H1 (cell line): Measurements from ENCODE around the gene DAPK1. TPM values are rescaled to one million over a fixed set of nuclear protein-coding genes. Genes with fewer than 3 reads are reported as not detected.

Source experiments
- BCL11A ChIP-seq, 2 experiments: IDR thresholded peaks; one replicate each; pipeline ENCODE4 v1.6.1; 2011; ENCODE audit warnings: low read depth in 2 of 2, low read length in 2 of 2, mild to moderate bottlenecking in 2 of 2
- CEBPB ChIP-seq: IDR thresholded peaks from 2 replicates; pipeline ENCODE4 v1.6.1; 2012; ENCODE audit warnings: low read depth, low read length
- CHD1 ChIP-seq: IDR thresholded peaks from 2 replicates; pipeline ENCODE4 v1.6.1; 2012; ENCODE audit warnings: low read depth, low read length, improper control_type of control experiment
- E2F6 ChIP-seq: IDR thresholded peaks from 2 replicates; pipeline ENCODE4 v1.6.1; 2012; ENCODE audit warnings: inconsistent platforms
- EP300 ChIP-seq, 2 experiments: IDR thresholded peaks; 1 replicate in 1 of 2; 2 replicates in 1 of 2; pipeline ENCODE4 v1.6.1; 2011 to 2012; ENCODE audit warnings: low read depth in 2 of 2, low read length in 2 of 2, mild to moderate bottlenecking in 2 of 2, borderline replicate concordance in 1 of 2, inconsistent platforms in 1 of 2, moderate library complexity in 1 of 2
- FOSL1 ChIP-seq: IDR thresholded peaks from 2 replicates; pipeline ENCODE4 v1.6.1; 2011; ENCODE audit warnings: mild to moderate bottlenecking, low read depth, low read length, moderate library complexity; ENCODE audit not compliant: insufficient read depth
- JUND ChIP-seq: IDR thresholded peaks from 2 replicates; pipeline ENCODE4 v1.6.1; 2011; ENCODE audit warnings: mild to moderate bottlenecking, improper control_type of control experiment, low read length
- KDM1A ChIP-seq: fragments of 200-600, 300-600 bp; sonication (generic); IDR thresholded peaks from 2 replicates; pipeline ENCODE4 v1.7.1; 2016; ENCODE audit warnings: mild to moderate bottlenecking, low read length, borderline replicate concordance
- KDM4A ChIP-seq: IDR thresholded peaks from one replicate; pipeline ENCODE4 v1.7.1; 2012; ENCODE audit warnings: low read depth, mild to moderate bottlenecking, moderate library complexity, low read length, inconsistent platforms; ENCODE audit not compliant: severe bottlenecking
- RFX5 ChIP-seq: IDR thresholded peaks from 2 replicates; pipeline ENCODE4 v1.6.1; 2011; ENCODE audit warnings: low read depth, low read length, improper control_type of control experiment, borderline replicate concordance
- SAP30 ChIP-seq: fragments of 300-600 bp; sonication (generic); IDR thresholded peaks from 2 replicates; pipeline ENCODE4 v1.7.1; 2012; ENCODE audit warnings: low read length, moderate library complexity, mild to moderate bottlenecking, inconsistent platforms; ENCODE audit not compliant: insufficient read depth, insufficient replicate concordance
- SIN3A ChIP-seq, 2 experiments: IDR thresholded peaks in 1 of 2; conservative IDR thresholded peaks in 1 of 2; 2 replicates each; pipeline ENCODE4 v1.6.1; 2011 to 2012; ENCODE audit warnings: low read length in 2 of 2, improper control_type of control experiment in 1 of 2, low read depth in 1 of 2, mild to moderate bottlenecking in 1 of 2
- TAF1 ChIP-seq: IDR thresholded peaks from 2 replicates; pipeline ENCODE4 v1.6.1; 2011; ENCODE audit warnings: mild to moderate bottlenecking, low read depth, low read length
- ZNF274 ChIP-seq: IDR thresholded peaks from 2 replicates; pipeline ENCODE4 v1.7.0; 2012; ENCODE audit warnings: low read length, borderline replicate concordance; ENCODE audit errors: extremely low read depth
- polyA plus RNA-seq, 7 experiments: library from polyadenylated mRNA; depleted of rRNA in 3 of 7; stranded (reverse) in 5 of 7; unstranded in 2 of 7; fragments of >200 nt in 5 of 7; fragments of 200-250 nt in 2 of 7; gene quantifications; 1 replicate in 5 of 7; 2 replicates in 1 of 7; 4 replicates in 1 of 7; pipeline versions ENCODE4 v1.2.1 to v1.2.3, GENCODE V29; 2011 to 2013; ENCODE audit warnings: missing spikeins in 2 of 7, mixed read lengths in 2 of 7
- total RNA-seq: library from RNA; stranded (reverse); fragmentation: NEBNext Ultra II Directional; extraction: Animal tissue kit (Norgen Biotek cat#: 25700); gene quantifications from 2 replicates; pipeline ENCODE4 v1.2.1, GENCODE V29; 2021

The DAPK1 gene
- total and polyA plus RNA-seq, 2 of the 8 experiments (the other 6 are each of a cell fraction or from before 2014, with no cell fraction given), result 62.4 to 131 TPM

GRCh38 chr9:87497604-87498045 is at the start of gene DAPK1 (continued):
- no peak for TF ChIP-seq CHD1
- peak; percentile 85 for TF ChIP-seq E2F6
- TF ChIP-seq TAF1, result peak; percentile 65; the same call in 1 of the 2 replicates
- TF ChIP-seq FOSL1, result no peak
- TF ChIP-seq EP300 (IDR thresholded peaks at IDR 0.05; ENCODE audit: borderline replicate concordance in 1 of 2, low read depth in 2 of 2, low read length in 2 of 2), result no peak
- TF ChIP-seq SIN3A (conservative IDR thresholded peaks at IDR 0.05 in 1 of 2, IDR thresholded peaks at IDR 0.05 in 1 of 2; ENCODE audit: low read depth in 1 of 2, low read length in 2 of 2), result peak in 1 of 2 experiments; percentile 46; a peak in 1 of 4 replicates
- peak; percentile 89 for TF ChIP-seq KDM4A
- TF ChIP-seq CEBPB, result no peak
- no peak for TF ChIP-seq KDM1A
- TF ChIP-seq SAP30, result no peak
- TF ChIP-seq ZNF274, result no peak
- no peak for TF ChIP-seq BCL11A (IDR thresholded peaks at IDR 0.05; ENCODE audit: low read depth in 2 of 2, low read length in 2 of 2)
- TF ChIP-seq JUND, result no peak
- TF ChIP-seq RFX5, result no peak
